Stomach (tissue), 4 donors: ENCODE data around the gene MST1R.

Source experiments
- CTCF ChIP-seq, 7 experiments: fragments of 450-650 bp in 4 of 7; fragments of 200-600 bp in 3 of 7; sonication (generic) in 3 of 7; IDR thresholded peaks; one replicate each; pipeline ENCODE4 v1.5.1; 2016 to 2019; ENCODE audit warnings: antibody characterized with exemption in 7 of 7, control low read depth in 2 of 7, mild to moderate bottlenecking in 1 of 7
- EP300 ChIP-seq: sonication (generic); formaldehyde crosslinking; IDR thresholded peaks from one replicate; pipeline ENCODE4 v1.6.1; 2017; ENCODE audit warnings: antibody characterized with exemption
- POLR2A ChIP-seq, 4 donors: fragments of 450-650 bp; IDR thresholded peaks; one replicate each; pipeline ENCODE4 v1.6.1; 2016; ENCODE audit warnings: antibody characterized with exemption in 4 of 4, control low read depth in 2 of 4, mild to moderate bottlenecking in 1 of 4, moderate library complexity in 1 of 4
- POLR2AphosphoS5 ChIP-seq, 3 donors: sonication (generic); formaldehyde crosslinking; IDR thresholded peaks; one replicate each; pipeline ENCODE4 v1.6.1; 2016; ENCODE audit warnings: antibody characterized with exemption in 3 of 3

GRCh38 chr3:49877716-49878115 is 26.0 kb downstream of the MST1R start:
- TF ChIP-seq CTCF (IDR thresholded peaks at IDR 0.05) (no peak), POLR2A (IDR thresholded peaks at IDR 0.05) (no peak), EP300 (no peak), POLR2AphosphoS5 (IDR thresholded peaks at IDR 0.05) (no peak)
